CD4-positive, alpha-beta T cell (primary cell): Measurements from ENCODE around the gene TRIM43. TPM values are rescaled to one million over a fixed set of nuclear protein-coding genes. Genes with fewer than 3 reads are reported as not detected.

Experiments used
- ATAC-seq: fragments of 200-7000 bp; cut with Tn5 transposase; one replicate; pipeline ENCODE4 v1.10.0; 2022; ENCODE audit warnings: mild to moderate bottlenecking; ENCODE audit not compliant: poor library complexity
- CTCF ChIA-PET: fragments of 350-600 bp; sonication (Branson Sonifier 250); formaldehyde crosslinking; loops from one replicate; lab custom pipeline; 2021; ENCODE audit warnings: antibody characterized with exemption, inconsistent platforms; lab: Charles Lee
- POLR2A ChIA-PET: fragments of 350-600 bp; sonication (Branson Sonifier 250); formaldehyde crosslinking; loops from one replicate; lab custom pipeline; 2021; ENCODE audit warnings: antibody characterized with exemption, inconsistent platforms; lab: Charles Lee
- DNase-seq, 14 experiments: peaks; one replicate each; pipeline ENCODE4 v3.0.0-alpha.2; 2013 to 2020; ENCODE audit warnings: mixed read lengths in 2 of 14
- H3K27ac ChIP-seq, 2 donors: one replicate each; pipeline versions ENCODE4 v1.5.1 to v1.7.0; 2013; ENCODE audit warnings: low read length in 2 of 2, low read depth in 1 of 2, mild to moderate bottlenecking in 1 of 2
- H3K27me3 ChIP-seq, 2 experiments: 1 replicate in 1 of 2; 2 replicates in 1 of 2; pipeline versions ENCODE4 v1.6.1 to v1.7.0; 2013; ENCODE audit warnings: low read length in 2 of 2, control low read depth in 1 of 2, mild to moderate bottlenecking in 1 of 2, moderate library complexity in 1 of 2; ENCODE audit not compliant: insufficient read depth in 2 of 2, control insufficient read depth in 1 of 2
- H3K36me3 ChIP-seq: one replicate; pipeline ENCODE4 v1.6.1; 2013; ENCODE audit warnings: low read length, control low read depth; ENCODE audit not compliant: insufficient read depth
- H3K4me1 ChIP-seq: one replicate; pipeline ENCODE4 v1.6.1; 2013; ENCODE audit warnings: low read length, control low read depth; ENCODE audit not compliant: insufficient read depth
- H3K4me3 ChIP-seq: one replicate; pipeline ENCODE4 v1.5.1; 2013; ENCODE audit warnings: mild to moderate bottlenecking, low read length, moderate library complexity
- H3K9me3 ChIP-seq, 2 experiments: 1 replicate in 1 of 2; 2 replicates in 1 of 2; pipeline versions ENCODE4 v1.6.1 to v1.7.0; 2013; ENCODE audit warnings: low read length in 2 of 2, mild to moderate bottlenecking in 2 of 2, control low read depth in 1 of 2, moderate library complexity in 1 of 2; ENCODE audit not compliant: control insufficient read depth in 1 of 2, insufficient read depth in 1 of 2
- H3K27ac Mint-ChIP-seq: one replicate; pipeline ENCODE4 v1.8.0; 2020; ENCODE audit warnings: mixed read lengths
- H3K27me3 Mint-ChIP-seq: one replicate; pipeline ENCODE4 v1.8.0; 2021; ENCODE audit warnings: mixed read lengths
- H3K36me3 Mint-ChIP-seq: one replicate; pipeline ENCODE4 v1.8.0; 2021; ENCODE audit warnings: low read depth, mixed read lengths
- H3K4me1 Mint-ChIP-seq: one replicate; pipeline ENCODE4 v1.8.0; 2021; ENCODE audit warnings: low read depth, mixed read lengths
- H3K4me3 Mint-ChIP-seq: one replicate; pipeline ENCODE4 v1.8.0; 2020; ENCODE audit warnings: mild to moderate bottlenecking, mixed read lengths
- H3K9me3 Mint-ChIP-seq: one replicate; pipeline ENCODE4 v1.8.0; 2020; ENCODE audit warnings: mixed read lengths
- CTCF ChIP-seq: fragments of 200-600 bp; IDR thresholded peaks from one replicate; pipeline ENCODE4 v1.8.0; 2022; ENCODE audit warnings: antibody characterized with exemption, mild to moderate bottlenecking
- intact Hi-C, 2 experiments: fragments of 100-400 bp; cut with DNase I in 1 of 2; cut with micrococcal nuclease in 1 of 2; formaldehyde crosslinking; loops; one replicate each; pipeline versions ENCODE4 v1.15.1 to v1.9.0; 2023 to 2025; cut with DNase I, micrococcal nuclease
- total RNA-seq, 174 experiments: library from RNA in 2 of 174; stranded (reverse) in 2 of 174; gene quantifications; one replicate each; pipeline ENCODE4 v1.2.3 and lab custom pipeline; 2021 to 2026

The TRIM43 gene
- total RNA-seq, 2 experiments from 2014 or later, result not detected

- CTCF ChIA-PET, result no interaction called here
- Histone ChIP-seq H3K4me3 (no peak overlapping the region), H3K27ac (no peak overlapping the region), H3K27me3 (peaks cover 6 to 7% of the 10 kb centered on the region in 2 experiments), H3K4me1 (no peaks in the 10 kb centered on the region), H3K36me3 (no peaks in the 10 kb centered on the region), H3K9me3 (no peaks in the 10 kb centered on the region)
- Mint-ChIP-seq H3K4me3 (no peak overlapping the region), H3K36me3 (no peaks in the 10 kb centered on the region), H3K4me1 (no peaks in the 10 kb centered on the region), H3K27ac (no peak overlapping the region), H3K9me3 (no peaks in the 10 kb centered on the region), H3K27me3 (peaks cover 27% of the 10 kb centered on the region)
- intact Hi-C loops, result no loop called here
- no peak for ATAC-seq
- POLR2A ChIA-PET, result no interaction called here
- no peak for DNase-seq
- no peak for TF ChIP-seq CTCF
Observed at GRCh38 chr2:95573866-95574265, 17.9 kb upstream of the TRIM43 start.

- Mint-ChIP-seq H3K9me3 (no peaks in the 10 kb centered on the region), H3K27ac (no peak overlapping the region), H3K36me3 (no peaks in the 10 kb centered on the region), H3K27me3 (peaks cover 23% of the 10 kb centered on the region), H3K4me1 (no peaks in the 10 kb centered on the region), H3K4me3 (no peak overlapping the region)
- ATAC-seq (no peak), DNase-seq (no peak)
- ChIA-PET CTCF (no interaction called here), POLR2A (no interaction called here)
- TF ChIP-seq CTCF, result no peak
- H3K27me3 ChIP-seq, result peaks cover 4 to 7% of the 10 kb centered on the region in 2 experiments
- H3K4me1 ChIP-seq, result no peaks in the 10 kb centered on the region
- H3K36me3 ChIP-seq, result no peaks in the 10 kb centered on the region
- no peaks in the 10 kb centered on the region for H3K9me3 ChIP-seq
- no peak overlapping the region for H3K27ac ChIP-seq
- intact Hi-C loops, result no loop called here
- no peak overlapping the region for H3K4me3 ChIP-seq
Observed at GRCh38 chr2:95574506-95574905, 17.3 kb upstream of the TRIM43 start.

DNA sequence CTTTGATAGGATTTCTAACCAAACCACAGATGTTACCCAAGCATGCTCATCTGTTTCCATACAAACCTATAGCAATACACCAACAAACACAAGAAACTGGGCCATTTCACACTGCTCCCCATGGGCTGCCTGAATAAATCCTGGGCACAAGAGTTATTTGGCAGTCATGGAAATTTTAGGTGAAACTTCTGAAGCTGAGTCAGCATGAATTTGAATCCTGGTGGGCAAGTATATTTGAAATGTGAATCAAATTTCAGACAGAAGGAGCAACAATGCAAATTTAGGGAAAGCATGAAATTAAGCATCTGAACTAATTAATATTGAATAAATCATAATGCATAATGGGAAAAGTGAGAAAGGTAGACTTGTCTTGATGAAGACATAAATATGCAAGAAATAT, 15.9 kb upstream of the TRIM43 start:
- Mint-ChIP-seq H3K27ac (no peak overlapping the region), H3K4me3 (no peak overlapping the region), H3K27me3 (peaks cover 11% of the 10 kb centered on the region), H3K36me3 (no peaks in the 10 kb centered on the region), H3K4me1 (no peaks in the 10 kb centered on the region), H3K9me3 (no peaks in the 10 kb centered on the region)
- Histone ChIP-seq H3K36me3 (no peaks in the 10 kb centered on the region), H3K9me3 (no peaks in the 10 kb centered on the region), H3K27ac (no peak overlapping the region), H3K4me3 (no peak overlapping the region), H3K4me1 (no peaks in the 10 kb centered on the region), H3K27me3 (peaks cover 0 to 7% of the 10 kb centered on the region in 2 experiments)
- DNase-seq, result no peak
- no peak for TF ChIP-seq CTCF
- intact Hi-C loops, result no loop called here
- ChIA-PET CTCF (no interaction called here), POLR2A (no interaction called here)
- ATAC-seq, result no peak
